Measurements from ENCODE around the gene OSBPL5.

Gene OSBPL5

GRCh38 chr11:3162410-3163240 lies 2.5 kb downstream of the OSBPL5 start:
- no peak for DNase-seq

- no peak for DNase-seq
These were observed 3.2 kb downstream of the OSBPL5 start for GRCh38 chr11:3161720-3162409.

GRCh38 chr11:3161309-3161708 lies 3.8 kb downstream of the OSBPL5 start:
- no peak for DNase-seq

GRCh38 chr11:3160252-3161031 lies 4.7 kb downstream of the OSBPL5 start:
- DNase-seq, result peak; percentile 11

- DNase-seq, result no peak
These were observed 5.6 kb downstream of the OSBPL5 start for GRCh38 chr11:3159296-3160190.

GRCh38 chr11:3158821-3159220 lies 6.3 kb downstream of the OSBPL5 start:
- no peak for DNase-seq

- no peak for DNase-seq
These were observed 6.9 kb downstream of the OSBPL5 start for GRCh38 chr11:3158131-3158591.

- DNase-seq, result no peak
These were observed 7.6 kb downstream of the OSBPL5 start for GRCh38 chr11:3157381-3158130.

- no peak for DNase-seq
These were observed 8.3 kb downstream of the OSBPL5 start for GRCh38 chr11:3156661-3157311.

- DNase-seq, result no peak
These were observed 8.8 kb downstream of the OSBPL5 start for GRCh38 chr11:3156282-3156660.

GRCh38 chr11:3155691-3156258 lies 9.3 kb downstream of the OSBPL5 start:
- no peak for DNase-seq

- DNase-seq, result no peak
These were observed 9.9 kb downstream of the OSBPL5 start for GRCh38 chr11:3155216-3155615.

GRCh38 chr11:3154001-3154599 lies 11.0 kb downstream of the OSBPL5 start:
- peak; percentile 9 for DNase-seq

GRCh38 chr11:3153291-3153861 lies 11.7 kb downstream of the OSBPL5 start:
- no peak for DNase-seq

- DNase-seq, result no peak
These were observed 12.5 kb downstream of the OSBPL5 start for GRCh38 chr11:3152471-3153110.

GRCh38 chr11:3150726-3151125 lies 14.4 kb downstream of the OSBPL5 start:
- DNase-seq, result no peak

- no peak for DNase-seq
These were observed 15.3 kb downstream of the OSBPL5 start for GRCh38 chr11:3149852-3150188.

GRCh38 chr11:3148990-3149851 lies 15.9 kb downstream of the OSBPL5 start:
- DNase-seq, result no peak
